HT-29 (cell line): ENCODE results near the gene L3MBTL1. TPM values are rescaled to one million over a fixed set of nuclear protein-coding genes. Genes with fewer than 3 reads are reported as not detected.
"Not testable (repeated sequence)": the region's sequence is repeated elsewhere in the genome, so short reads cannot be mapped to it uniquely, and the experiment has no call there.

ENCODE experiments used
- DNase-seq: peaks from one replicate; pipeline ENCODE4 v3.0.0-alpha.2; 2015; ENCODE audit warnings: low spot score
- total RNA-seq: library from RNA; depleted of rRNA; stranded (reverse); fragments of >200 nt; shearing (Covaris generic); gene quantifications from 2 replicates; pipeline ENCODE4 v1.2.3, GENCODE V29; 2014

L3MBTL1 gene
- total RNA-seq, 1 experiment from 2014 or later, result 9.9 TPM

DNA sequence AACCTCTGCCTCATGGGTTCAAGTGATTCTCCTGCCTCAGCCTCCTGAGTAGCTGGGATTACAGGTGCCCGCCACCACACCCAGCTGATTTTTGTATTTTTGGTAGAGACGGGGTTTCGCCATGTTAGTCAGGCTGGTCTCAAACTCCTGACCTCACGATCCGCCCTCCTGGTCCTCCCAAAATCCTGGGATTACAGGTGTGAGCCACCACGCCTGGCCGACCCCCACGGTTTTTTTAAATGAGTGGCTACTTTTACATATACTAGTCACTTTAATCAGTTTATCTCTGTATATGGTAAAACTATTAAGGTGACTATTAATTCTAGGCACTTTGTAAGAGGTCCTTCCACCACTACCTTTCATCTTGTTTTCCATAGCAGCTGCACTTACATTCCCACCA lies 5.5 kb upstream of the L3MBTL1 start:
- DNase-seq, result not testable (repeated sequence)

DNA sequence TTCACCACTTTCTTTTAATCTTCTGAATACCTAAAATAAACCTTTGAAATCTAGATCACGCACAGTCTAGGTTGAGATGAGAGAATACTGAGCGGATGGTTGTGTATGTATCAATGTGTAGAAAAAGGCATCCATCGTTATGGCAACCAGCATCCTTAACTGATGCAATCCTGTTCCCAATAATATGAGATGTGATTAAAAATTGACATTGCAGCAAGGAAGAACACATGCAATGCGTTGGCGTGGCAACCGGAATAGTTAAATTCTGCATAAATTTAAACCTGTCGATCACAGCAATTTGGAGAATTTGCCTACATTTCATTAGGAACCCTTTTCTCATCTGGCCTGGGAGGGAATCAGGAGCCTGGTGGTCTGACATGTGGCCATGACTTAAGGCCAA lies 1.3 kb upstream of the L3MBTL1 start:
- no peak for DNase-seq

DNA sequence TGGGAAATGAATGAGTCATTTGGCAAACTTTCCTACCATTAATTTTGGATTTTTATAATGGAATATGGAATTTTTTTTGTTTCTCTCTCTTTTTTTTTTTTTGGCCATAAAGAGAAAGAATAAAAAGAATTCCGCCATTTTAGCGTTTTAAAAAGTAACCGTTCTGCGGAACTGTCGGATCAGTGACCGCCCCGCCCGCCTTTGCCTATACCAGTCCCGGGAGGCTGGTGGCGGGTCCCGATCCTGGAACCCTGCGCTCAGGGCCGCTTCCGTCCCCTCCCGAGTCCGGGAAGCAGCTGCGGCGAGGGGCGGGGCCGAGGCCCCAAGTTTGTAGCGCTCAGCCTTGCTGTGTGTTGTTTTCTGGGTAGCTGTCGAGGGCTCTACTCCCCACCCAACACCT lies 609 bp downstream of the L3MBTL1 start:
- DNase-seq, result no peak

DNA sequence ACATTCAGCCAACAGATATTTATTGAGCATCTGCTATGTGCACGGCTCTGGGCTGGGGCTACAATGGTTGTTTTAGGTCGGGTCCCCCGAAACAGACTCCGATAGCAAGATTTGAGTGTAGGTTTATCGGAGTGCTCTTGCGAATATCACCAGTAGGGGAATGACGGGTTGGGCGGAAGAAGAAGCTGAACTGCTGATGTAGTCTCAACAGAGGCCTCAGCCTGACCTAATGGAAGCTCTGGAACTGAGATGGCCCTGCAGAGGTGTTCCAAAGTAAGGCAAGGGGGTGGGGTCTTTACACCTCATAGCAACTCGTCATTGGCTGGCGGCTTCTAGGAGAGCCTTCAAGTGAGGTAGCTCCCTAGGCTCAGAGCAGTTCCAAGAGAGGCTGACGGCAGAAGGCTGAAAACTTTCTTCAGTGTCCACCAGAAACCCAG lies 1.1 kb downstream of the L3MBTL1 start:
- DNase-seq, result peak; percentile 32

DNA sequence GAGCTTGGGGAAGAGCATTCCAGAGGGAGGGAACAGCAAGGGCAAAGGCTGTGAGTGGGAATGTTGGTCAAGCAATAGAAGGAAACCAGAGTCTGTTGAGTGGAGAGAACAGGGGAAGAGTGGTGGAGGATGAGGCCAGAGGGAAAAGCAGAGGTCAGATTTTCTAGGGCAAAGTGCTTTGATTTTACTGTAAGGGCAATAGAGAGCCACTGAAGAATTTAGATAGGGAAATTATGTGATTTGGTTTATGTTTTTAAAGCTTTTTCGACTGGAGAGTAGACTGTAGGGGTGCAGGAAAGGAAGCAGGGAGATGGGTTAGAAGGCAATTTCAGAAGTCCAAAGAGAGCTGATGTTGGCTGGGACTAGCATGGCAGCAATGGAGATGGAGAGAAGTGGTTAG lies 4.4 kb downstream of the L3MBTL1 start:
- DNase-seq, result no peak

DNA sequence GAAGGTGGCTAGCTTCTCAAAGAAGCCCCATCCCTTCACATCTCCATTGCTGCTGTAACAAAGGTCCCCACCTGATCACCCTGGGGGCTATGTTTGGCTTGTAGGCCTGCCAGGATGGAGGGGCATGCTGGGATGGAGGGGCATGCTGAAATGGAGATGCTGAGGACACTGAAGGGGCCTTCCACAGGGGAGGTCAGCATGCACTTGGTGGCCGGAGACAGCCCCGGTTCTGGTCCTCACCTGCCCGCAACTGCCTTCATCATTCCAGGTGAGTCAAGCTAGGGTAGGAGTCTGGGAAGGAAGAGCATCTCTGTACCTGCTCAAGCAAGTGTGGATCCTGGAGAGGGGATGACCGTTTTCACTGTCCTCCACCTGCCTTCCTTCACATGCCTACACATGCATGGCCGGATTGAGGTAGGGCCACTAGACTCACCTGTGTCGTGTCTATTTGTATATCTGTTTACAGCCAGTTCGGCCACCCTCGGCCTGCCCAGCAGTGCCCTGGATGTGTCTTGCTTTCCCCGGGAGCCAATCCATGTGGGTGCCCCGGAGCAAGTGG lies 6.0 kb downstream of the L3MBTL1 start:
- DNase-seq, result no peak

DNA sequence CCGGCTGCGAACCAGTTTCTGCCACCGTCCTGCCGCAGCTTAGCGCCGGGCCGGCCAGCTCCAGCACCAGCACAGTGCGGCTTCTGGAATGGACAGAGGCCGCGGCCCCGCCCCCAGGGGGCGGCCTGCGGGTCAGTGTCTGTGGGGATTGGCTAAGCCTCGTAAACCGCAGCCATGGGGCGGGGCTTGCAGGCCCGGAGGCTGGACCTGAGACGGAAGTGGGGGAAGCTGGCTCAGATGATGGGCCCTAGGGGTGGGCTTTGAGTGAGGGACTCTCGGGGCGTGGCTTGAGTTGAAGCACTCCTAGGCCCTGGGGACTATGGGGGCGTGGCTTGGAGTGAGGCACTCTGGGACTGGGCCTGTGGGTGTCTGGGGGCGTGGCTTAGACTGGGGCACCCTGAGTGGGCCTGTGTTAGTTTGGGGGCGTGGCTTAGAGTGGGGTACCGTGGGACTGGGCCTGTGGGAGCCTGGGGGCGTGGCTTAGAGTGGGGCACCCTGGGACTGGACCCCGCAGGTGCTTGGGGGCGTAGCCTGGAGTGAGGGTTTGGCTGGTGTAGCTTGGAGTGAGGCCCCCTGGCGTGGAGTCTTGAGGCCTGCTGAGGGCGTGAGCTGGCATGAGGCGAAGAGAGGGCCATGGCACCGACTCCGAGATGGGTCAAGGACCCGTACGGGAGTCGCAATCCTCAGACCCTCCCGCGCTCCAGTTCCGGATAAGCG lies 6.6 kb downstream of the L3MBTL1 start:
- peak; percentile 99 for DNase-seq

DNA sequence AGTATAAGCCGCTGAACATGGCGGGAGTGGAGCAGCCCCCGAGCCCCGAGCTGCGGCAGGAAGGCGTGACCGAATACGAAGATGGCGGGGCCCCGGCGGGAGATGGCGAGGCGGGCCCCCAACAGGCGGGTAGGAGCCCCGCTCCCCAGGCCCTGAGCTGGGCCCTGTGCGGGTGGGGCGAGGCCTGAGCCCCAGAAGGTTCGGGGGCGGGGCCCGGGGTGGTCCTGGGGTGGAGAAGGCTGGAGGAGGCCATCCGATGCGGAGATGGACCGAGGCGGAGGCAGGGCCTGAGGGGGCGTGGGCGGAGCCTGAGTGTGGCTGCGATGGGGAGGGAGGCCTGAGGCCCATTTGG lies 7.1 kb downstream of the L3MBTL1 start:
- no peak for DNase-seq

DNA sequence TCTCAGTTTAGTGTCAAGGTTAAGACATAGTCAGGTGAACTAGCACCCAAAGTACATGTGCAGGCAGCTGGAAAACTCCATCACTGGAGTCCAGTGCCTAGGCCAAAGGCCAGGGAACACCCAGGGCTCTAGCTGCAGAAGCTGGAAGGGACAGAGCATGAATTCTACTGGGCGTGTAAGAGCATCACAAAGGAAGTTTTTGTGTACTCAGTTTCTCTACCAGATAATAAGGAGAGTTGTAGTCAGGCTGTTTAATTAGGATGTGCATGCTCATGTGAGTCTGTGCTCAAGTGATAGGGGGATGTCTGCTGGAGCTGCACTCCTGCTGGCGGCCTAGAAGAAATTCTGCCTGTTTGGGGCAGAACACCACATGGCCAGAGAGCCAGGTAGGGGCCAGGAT lies 8.1 kb downstream of the L3MBTL1 start:
- no peak for DNase-seq

DNA sequence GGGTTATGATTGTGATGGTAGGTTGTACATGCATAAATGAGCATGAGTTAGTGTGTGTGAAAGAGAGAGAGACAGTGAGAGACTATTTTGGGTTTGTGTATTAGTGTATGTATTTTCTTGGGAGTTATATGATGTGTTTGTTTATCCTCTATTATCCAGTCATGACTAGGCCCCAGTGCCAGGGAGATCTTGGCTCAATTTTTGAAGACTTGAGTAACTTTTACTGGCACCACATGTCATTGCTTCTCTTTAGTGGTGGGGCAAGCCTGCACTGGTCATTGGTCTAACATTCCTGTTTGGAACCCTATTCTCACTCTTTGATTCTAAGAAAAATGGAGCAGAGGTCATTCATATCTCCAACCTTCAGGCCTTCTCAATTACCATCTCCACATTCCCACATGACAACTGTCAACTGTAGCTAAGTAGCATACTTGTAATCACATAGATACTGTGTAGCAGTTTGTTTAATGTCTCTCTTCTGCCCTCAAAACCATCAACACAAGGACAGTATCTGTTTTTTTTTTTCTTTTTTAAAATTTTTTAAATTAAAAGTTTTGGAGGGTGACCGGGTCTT lies 8.8 kb downstream of the L3MBTL1 start:
- DNase-seq, result no peak

DNA sequence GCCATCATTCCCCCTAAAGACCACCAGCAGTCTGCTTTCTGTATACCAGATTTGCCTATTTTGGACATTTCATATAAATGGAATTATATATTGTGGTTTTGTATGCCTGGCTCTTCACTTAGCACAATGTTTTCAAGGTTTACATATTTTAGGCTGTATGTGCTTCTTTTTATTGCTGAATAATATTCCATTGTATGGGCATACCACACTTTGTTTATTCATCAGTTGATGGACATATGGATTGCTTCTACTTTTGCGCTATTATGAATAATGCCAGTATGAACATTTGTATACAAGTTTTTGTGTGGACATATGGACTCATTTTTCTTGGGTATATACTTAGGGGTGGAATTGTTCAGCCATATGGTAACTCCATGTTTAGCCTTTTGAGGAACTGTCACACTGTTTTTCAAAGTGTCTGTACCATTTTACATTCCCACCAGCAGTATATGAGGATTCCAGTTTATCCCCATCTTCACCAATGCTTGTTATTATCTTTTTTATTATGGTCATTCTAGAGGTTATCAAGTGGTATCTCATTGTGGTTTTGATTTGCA lies 12.7 kb downstream of the L3MBTL1 start:
- no peak for DNase-seq

DNA sequence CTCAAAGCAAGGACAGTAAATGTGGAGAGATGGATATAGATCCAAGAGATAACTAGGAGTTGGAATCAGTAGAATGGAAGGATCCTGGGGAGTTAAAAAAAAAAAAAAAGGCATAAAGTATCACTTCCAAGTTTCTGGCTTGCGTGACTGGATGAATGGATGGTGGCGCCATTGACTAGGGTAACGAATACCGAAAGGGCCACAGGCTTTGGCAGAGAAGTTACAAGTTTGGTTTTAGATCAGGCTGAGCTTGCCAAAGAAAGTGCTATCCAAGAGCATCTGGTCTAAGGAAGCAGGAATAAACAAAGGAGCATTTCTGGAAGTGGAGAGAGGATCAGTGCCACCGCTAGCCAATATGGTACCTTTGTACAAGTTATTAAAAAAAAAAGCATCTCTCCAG lies 17.5 kb downstream of the L3MBTL1 start:
- DNase-seq, result no peak

DNA sequence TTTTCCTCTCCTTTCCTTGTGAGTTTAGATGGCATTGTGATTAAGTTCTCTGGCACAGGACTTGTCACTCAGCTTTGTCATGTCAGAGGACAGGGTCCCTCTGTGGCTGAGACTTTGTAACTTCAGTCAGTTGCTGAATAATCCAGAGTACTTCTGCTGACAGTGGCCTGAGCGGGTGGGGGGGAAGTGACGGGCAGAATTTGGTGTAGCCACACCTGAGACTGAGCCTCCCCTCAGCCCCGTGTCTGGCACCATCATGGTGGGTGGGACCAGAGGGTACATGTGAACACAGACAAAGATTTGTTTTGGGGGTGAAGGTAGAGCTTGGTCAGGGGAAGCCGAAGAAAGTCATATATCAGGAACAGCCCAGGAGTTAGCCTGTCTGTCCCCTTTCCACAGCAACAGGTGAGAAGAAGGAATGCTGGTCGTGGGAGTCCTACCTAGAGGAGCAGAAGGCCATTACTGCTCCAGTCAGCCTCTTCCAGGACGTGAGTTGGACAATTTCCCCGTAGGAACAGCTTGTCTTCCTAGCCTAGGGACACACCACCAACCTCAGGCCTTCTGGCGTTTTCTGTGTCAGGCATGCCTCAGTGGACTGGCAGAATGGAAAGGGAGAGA lies 20.9 kb downstream of the L3MBTL1 start:
- no peak for DNase-seq

DNA sequence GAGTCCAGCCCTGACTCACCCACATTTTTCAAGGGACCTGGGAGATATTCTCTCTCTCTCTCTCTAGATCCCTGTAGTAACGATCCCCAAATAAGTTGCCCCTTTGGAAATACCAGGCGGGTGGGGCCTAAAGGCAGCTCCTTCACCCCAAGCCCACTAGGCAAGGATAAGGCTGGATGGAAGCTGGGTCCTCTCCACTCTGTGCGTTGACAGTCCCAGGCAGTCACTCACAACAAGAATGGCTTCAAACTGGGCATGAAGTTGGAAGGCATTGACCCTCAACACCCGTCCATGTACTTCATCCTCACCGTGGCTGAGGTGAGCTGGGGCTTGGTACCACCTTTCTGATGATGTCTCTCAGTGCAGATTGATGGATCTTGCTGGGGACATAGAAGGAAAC lies 21.6 kb downstream of the L3MBTL1 start:
- DNase-seq, result no peak

DNA sequence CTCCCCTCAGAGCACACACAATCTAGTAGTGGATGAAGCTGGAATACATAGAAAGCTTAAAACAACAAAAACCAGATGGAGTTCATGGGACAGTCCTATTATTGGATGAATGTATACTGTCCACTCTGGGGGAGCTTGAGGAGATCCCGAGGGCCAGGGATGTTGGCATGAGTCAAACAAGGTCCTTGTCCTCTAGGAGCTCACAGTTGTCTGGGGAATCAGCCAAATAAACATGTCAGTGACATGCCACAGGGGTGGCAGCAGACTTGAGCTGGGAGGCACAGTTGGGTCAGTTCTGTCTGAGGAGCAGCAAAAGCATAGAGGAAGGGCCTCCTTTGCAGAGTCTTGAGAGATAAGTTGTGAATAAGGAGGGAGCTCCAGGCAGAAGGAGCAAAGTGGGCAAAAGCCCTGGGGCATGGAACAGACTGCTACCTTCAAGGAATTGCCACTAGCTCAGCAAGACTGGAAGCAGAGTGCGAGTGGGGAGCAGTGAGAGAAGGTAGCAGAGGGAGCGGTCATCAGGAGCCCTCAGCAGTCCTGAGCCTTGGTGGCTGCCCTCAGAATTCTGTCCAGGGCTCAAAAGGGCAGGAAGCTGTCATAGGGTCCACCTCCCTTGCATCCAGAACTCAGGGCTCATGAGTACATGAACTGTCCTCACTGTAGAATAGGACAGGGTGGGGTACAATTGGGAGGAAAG lies 22.1 kb downstream of the L3MBTL1 start:
- DNase-seq, result no peak

DNA sequence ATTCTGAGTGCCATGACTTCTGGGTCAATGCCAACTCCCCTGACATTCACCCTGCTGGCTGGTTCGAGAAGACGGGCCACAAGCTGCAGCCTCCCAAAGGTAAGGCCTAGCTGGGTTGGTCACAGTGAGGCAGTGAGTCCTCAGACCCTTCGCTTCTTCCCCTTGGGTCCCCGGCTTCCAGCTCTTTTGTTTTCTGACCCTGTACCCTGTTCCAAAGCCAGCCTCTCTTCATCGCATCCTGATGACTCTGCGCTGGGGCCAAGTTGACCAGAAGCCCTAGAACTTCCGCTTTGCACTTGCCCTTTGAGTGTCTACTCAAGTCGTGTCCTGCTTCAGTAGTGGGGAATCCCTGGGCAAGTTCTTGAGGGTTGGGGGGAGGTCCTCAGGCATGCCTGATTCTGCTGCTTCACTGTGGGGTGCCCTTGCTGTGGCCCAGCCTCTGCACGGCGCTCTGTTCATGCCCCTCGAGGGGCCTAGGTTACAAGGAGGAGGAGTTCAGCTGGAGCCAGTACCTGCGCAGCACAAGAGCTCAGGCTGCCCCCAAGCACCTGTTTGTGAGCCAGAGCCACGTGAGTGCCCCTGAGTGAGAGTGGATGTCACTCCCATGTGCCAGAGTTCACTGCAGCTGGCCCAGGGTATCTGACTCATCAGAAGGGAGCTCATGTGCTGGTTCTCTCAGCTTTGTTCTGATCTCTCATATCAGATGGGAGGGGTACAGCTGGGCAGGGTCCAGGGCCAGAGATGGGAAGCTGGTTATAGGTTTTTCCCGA lies 23.0 kb downstream of the L3MBTL1 start:
- no peak for DNase-seq

DNA sequence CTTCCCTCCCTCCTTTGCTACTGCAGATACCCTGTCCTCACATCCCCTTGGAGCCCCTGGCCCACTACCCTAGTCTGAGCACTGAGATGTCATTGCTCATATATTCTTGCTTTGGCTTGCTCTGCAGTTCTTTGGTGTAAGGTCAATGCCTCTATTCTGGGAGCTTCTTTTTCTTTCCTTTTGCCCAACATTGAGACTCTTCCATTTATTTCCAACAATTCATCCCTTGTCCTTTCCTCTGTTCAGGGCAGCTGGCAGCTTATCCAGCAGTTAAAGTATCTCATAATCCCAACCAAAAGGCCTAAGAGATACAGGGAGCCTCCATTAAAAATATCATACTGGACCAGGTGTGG lies 23.6 kb downstream of the L3MBTL1 start:
- no peak for DNase-seq

DNA sequence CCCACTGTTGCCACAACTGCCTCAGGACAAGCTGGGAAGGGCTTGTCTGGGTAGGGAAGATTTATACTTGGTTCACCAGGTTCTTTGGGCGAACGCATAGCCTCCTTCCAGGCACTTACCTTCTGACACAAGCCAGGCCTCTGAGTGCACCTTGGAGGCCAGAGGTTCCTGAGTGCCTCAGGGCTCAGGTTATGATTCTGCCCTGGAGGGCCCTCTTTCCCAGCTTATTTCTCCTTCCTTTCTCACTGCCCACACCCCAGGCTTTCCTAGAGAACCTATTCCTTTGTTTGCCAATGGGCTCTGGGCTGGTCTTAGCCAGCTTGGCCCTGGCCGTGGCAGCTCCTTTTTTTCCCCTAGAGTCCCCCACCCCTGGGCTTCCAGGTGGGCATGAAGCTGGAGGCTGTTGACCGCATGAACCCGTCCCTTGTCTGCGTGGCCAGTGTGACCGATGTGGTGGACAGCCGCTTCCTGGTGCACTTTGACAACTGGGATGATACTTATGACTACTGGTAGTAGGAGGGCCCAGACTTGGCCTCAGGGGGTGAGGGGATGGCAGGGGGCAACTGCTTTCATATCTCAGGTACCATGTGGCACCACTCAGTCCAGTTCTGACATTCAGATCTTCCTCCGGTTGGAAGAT lies 25.0 kb downstream of the L3MBTL1 start:
- DNase-seq, result no peak

DNA sequence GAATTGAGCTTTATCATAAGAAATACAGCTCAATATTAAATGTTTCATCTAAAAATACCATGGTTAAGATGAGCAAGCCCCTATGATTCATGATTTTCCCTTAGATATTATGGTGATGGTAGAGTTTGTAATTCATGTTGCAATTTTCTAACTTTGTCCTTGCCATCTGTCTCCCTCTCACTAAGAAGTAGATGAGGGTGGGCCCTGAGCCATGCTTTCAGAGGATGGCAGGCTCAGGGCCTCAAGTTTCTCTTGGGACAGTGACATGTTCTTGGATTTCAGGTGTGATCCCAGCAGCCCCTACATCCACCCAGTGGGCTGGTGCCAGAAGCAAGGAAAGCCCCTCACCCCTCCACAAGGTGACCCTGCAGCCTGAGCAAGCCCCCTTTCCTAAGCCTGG lies 25.6 kb downstream of the L3MBTL1 start:
- no peak for DNase-seq

DNA sequence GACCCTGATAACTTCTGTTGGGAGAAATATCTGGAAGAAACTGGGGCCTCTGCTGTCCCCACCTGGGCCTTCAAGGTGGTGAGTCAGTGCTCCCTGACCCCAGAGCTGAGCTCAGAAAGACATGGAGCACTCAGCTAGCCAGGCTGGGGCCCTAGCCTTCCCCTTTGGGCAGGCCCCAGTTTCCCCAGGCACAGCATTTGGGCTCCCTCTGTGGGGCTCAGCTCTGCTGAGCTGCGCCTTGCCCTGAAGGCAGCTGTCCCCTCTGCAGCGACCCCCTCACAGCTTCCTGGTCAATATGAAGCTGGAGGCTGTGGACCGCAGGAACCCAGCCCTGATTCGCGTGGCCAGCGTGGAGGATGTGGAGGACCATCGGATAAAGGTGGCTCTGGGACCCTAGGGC lies 26.5 kb downstream of the L3MBTL1 start:
- no peak for DNase-seq

DNA sequence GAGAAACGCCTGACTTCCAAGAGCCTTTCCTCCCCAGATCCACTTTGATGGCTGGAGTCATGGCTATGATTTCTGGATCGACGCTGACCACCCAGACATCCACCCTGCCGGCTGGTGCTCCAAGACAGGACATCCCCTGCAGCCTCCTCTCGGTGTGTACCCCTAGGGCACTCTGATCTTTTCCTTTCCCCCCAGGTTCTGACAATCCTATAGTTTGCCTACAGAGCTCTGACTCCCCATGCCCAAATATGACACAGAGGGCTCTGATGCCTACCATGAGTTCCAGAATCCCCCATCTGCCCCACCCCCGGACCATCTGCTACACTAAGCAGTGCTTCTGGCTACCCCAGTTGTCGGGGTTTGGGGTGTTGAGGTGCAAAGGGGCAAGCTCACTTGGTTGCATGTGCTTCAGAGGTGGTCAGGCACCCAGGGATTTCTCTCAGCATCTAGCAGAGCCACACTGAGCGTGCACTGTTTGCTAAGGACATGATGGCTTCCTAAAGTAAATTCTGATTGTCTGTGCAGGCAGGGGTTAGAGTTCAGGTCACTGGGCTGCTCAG lies 27.4 kb downstream of the L3MBTL1 start:
- DNase-seq, result no peak
